H1 (cell line): ENCODE measurements around the gene CHST1. TPM values are rescaled to one million over a fixed set of nuclear protein-coding genes. Genes with fewer than 3 reads are reported as not detected.

Source experiments
- CTCF ChIA-PET: fragments of 300-600 bp; sonication (Branson Sonifier 250); formaldehyde crosslinking; loops from one replicate; lab custom pipeline; 2021; ENCODE audit not compliant: partially characterized antibody; lab: Charles Lee
- POLR2A ChIA-PET: fragments of 300-600 bp; sonication (Branson Sonifier 250); formaldehyde crosslinking; loops from one replicate; lab custom pipeline; 2021; ENCODE audit warnings: inconsistent platforms; ENCODE audit not compliant: partially characterized antibody; lab: Charles Lee
- DNase-seq, 2 experiments: peaks; one replicate each; pipeline versions ENCODE4 v3.0.0 to v3.0.0-alpha.2; 2010 to 2022; ENCODE audit warnings: low spot score in 2 of 2, low read depth in 1 of 2, mixed read lengths in 1 of 2
- FAIRE-seq: peaks from 2 replicates; lab custom pipeline; 2011; peaks lifted over from hg19 to GRCh38; lab: Jason Lieb, UNC
- H2AFZ ChIP-seq: 2 replicates; pipeline ENCODE4 v1.8.1; 2012; ENCODE audit warnings: low read length, inconsistent platforms
- H2AK5ac ChIP-seq: 2 replicates; pipeline ENCODE4 v1.6.1; 2013; ENCODE audit warnings: low read depth, low read length
- H2BK120ac ChIP-seq: replicated peaks from 2 replicates; pipeline ENCODE3; 2013; ENCODE audit warnings: low read depth, low read length, inconsistent platforms
- H2BK12ac ChIP-seq: 2 replicates; pipeline ENCODE4 v1.6.1; 2013; ENCODE audit warnings: low read depth, low read length
- H2BK15ac ChIP-seq: 2 replicates; pipeline ENCODE4 v1.6.1; 2013; ENCODE audit warnings: low read length
- H2BK20ac ChIP-seq: 2 replicates; pipeline ENCODE4 v1.6.1; 2013; ENCODE audit warnings: low read length
- H2BK5ac ChIP-seq: 2 replicates; pipeline ENCODE4 v1.6.1; 2013; ENCODE audit warnings: low read depth, low read length
- H3K14ac ChIP-seq: 2 replicates; pipeline ENCODE4 v1.6.1; 2013; ENCODE audit warnings: inconsistent platforms; ENCODE audit not compliant: insufficient read length
- H3K18ac ChIP-seq: 2 replicates; pipeline ENCODE4 v1.6.1; 2013; ENCODE audit warnings: low read length; ENCODE audit errors: extremely low read depth
- H3K23ac ChIP-seq: 2 replicates; pipeline ENCODE4 v1.6.1; 2013; ENCODE audit warnings: inconsistent platforms; ENCODE audit not compliant: insufficient read length
- H3K23me2 ChIP-seq: 2 replicates; pipeline ENCODE4 v1.6.1; 2013; ENCODE audit warnings: low read depth, low read length
- H3K27ac ChIP-seq: 2 replicates; pipeline ENCODE4 v1.6.1; 2011; ENCODE audit warnings: low read depth, low read length, inconsistent platforms
- H3K27me3 ChIP-seq, 4 experiments: replicated peaks in 1 of 4; 1 replicate in 1 of 4; 2 replicates in 3 of 4; pipeline versions ENCODE4 v1.6.1 to v1.8.1; 2011 to 2013; ENCODE audit warnings: low read length in 3 of 4, mild to moderate bottlenecking in 3 of 4, inconsistent platforms in 2 of 4, mixed read lengths in 2 of 4, moderate library complexity in 1 of 4; ENCODE audit not compliant: control insufficient read depth in 3 of 4, insufficient read depth in 3 of 4; ENCODE audit errors: extremely low read depth in 1 of 4
- H3K36me3 ChIP-seq, 4 experiments: 2 replicates each; pipeline versions ENCODE4 v1.6.1 to v1.8.1; 2011 to 2013; ENCODE audit warnings: mild to moderate bottlenecking in 4 of 4, low read length in 3 of 4, moderate library complexity in 2 of 4, control low read depth in 1 of 4, inconsistent platforms in 1 of 4; ENCODE audit not compliant: insufficient read depth in 4 of 4, control insufficient read depth in 2 of 4
- H3K4ac ChIP-seq: replicated peaks from 2 replicates; pipeline ENCODE3; 2013; ENCODE audit warnings: low read length, low read depth, mixed read lengths, inconsistent platforms; ENCODE audit not compliant: insufficient read length
- H3K4me1 ChIP-seq, 4 experiments: replicated peaks in 1 of 4; 1 replicate in 1 of 4; 2 replicates in 3 of 4; pipeline versions ENCODE4 v1.6.1 to v1.8.1; 2011 to 2013; ENCODE audit warnings: low read length in 3 of 4, inconsistent platforms in 2 of 4, mixed read lengths in 1 of 4; ENCODE audit not compliant: insufficient read depth in 4 of 4, control insufficient read depth in 3 of 4
- H3K4me2 ChIP-seq, 2 experiments: 2 replicates each; pipeline versions ENCODE4 v1.6.1 to v1.8.1; 2011 to 2013; ENCODE audit warnings: low read depth in 2 of 2, low read length in 2 of 2, control low read depth in 1 of 2, inconsistent platforms in 1 of 2, mild to moderate bottlenecking in 1 of 2; ENCODE audit not compliant: insufficient read depth in 1 of 2
- H3K4me3 ChIP-seq, 4 experiments: fragments of 200-600, 300-600 bp in 1 of 4; sonication (generic), shearing (Covaris generic), sonication (Bioruptor Twin) in 1 of 4; 2 replicates each; pipeline versions ENCODE4 v1.5.1 to v1.8.1; 2011 to 2016; ENCODE audit warnings: low read length in 4 of 4, low read depth in 3 of 4, control low read depth in 2 of 4, inconsistent platforms in 2 of 4, mild to moderate bottlenecking in 2 of 4, mixed read lengths in 1 of 4, moderate library complexity in 1 of 4; ENCODE audit not compliant: insufficient read depth in 2 of 4; ENCODE audit errors: extremely low read depth in 1 of 4
- H3K56ac ChIP-seq: replicated peaks from 2 replicates; pipeline ENCODE3; 2013; ENCODE audit warnings: low read depth, mild to moderate bottlenecking, mixed read lengths, low read length, inconsistent platforms; ENCODE audit not compliant: insufficient read length
- H3K79me1 ChIP-seq: 2 replicates; pipeline ENCODE4 v1.6.1; 2013; ENCODE audit warnings: low read depth, low read length, control low read depth
- H3K79me2 ChIP-seq, 2 experiments: 2 replicates each; pipeline versions ENCODE4 v1.6.1 to v1.8.1; 2012 to 2013; ENCODE audit warnings: low read length in 2 of 2, mild to moderate bottlenecking in 2 of 2, inconsistent platforms in 1 of 2; ENCODE audit not compliant: insufficient read depth in 2 of 2, control insufficient read depth in 1 of 2
- H3K9ac ChIP-seq, 4 experiments: replicated peaks in 1 of 4; 1 replicate in 1 of 4; 2 replicates in 3 of 4; pipeline versions ENCODE4 v1.6.1 to v1.8.1; 2011 to 2013; ENCODE audit warnings: low read depth in 3 of 4, low read length in 3 of 4, control low read depth in 2 of 4, mild to moderate bottlenecking in 2 of 4, moderate library complexity in 2 of 4, inconsistent platforms in 1 of 4; ENCODE audit errors: extremely low read depth in 1 of 4
- H3K9me3 ChIP-seq, 2 experiments: 2 replicates each; pipeline versions ENCODE4 v1.6.1 to v1.8.1; 2012 to 2013; ENCODE audit warnings: mild to moderate bottlenecking in 2 of 2, moderate library complexity in 2 of 2, control low read depth in 1 of 2, inconsistent platforms in 1 of 2, low read depth in 1 of 2, low read length in 1 of 2, mixed read lengths in 1 of 2; ENCODE audit not compliant: insufficient read depth in 2 of 2
- H4K20me1 ChIP-seq, 2 experiments: replicated peaks in 1 of 2; 2 replicates each; pipeline versions ENCODE3 to v1.8.1; 2011 to 2013; ENCODE audit warnings: inconsistent platforms in 2 of 2, low read length in 2 of 2, mild to moderate bottlenecking in 1 of 2; ENCODE audit not compliant: insufficient read depth in 2 of 2, control insufficient read depth in 1 of 2
- H4K5ac ChIP-seq: 2 replicates; pipeline ENCODE4 v1.6.1; 2013; ENCODE audit warnings: low read length, low read depth, mixed read lengths, inconsistent platforms; ENCODE audit not compliant: insufficient read length
- H4K8ac ChIP-seq: 2 replicates; pipeline ENCODE4 v1.8.0; 2013; ENCODE audit warnings: mild to moderate bottlenecking, moderate library complexity, low read length, inconsistent platforms; ENCODE audit not compliant: insufficient read depth; ENCODE audit errors: extremely low read depth
- H4K91ac ChIP-seq: replicated peaks from 2 replicates; pipeline ENCODE3; 2013; ENCODE audit warnings: low read length, mixed read lengths, inconsistent platforms; ENCODE audit not compliant: insufficient read length
- WGBS, 2 experiments: shearing (Covaris generic) in 1 of 2; methylation state at CpG; one replicate each; pipeline versions ENCODE4 v1.1.6 to v1.1.7; 2013 to 2015; ENCODE audit warnings: low lambda C conversion rate in 2 of 2, mixed read lengths in 2 of 2, inconsistent platforms in 1 of 2, low coverage in 1 of 2, missing lambda C conversion rate in 1 of 2; ENCODE audit not compliant: insufficient replicate concordance in 2 of 2, insufficient coverage in 1 of 2, insufficient read length in 1 of 2; ENCODE audit errors: extremely low coverage in 1 of 2, missing lambda C conversion rate in 1 of 2; 5-methylcytosine and 5-hydroxymethylcytosine counted together
- polyA plus RNA-seq, 7 experiments: library from polyadenylated mRNA; depleted of rRNA in 3 of 7; stranded (reverse) in 5 of 7; unstranded in 2 of 7; fragments of >200 nt in 5 of 7; fragments of 200-250 nt in 2 of 7; gene quantifications; 1 replicate in 5 of 7; 2 replicates in 1 of 7; 4 replicates in 1 of 7; pipeline versions ENCODE4 v1.2.1 to v1.2.3, GENCODE V29; 2011 to 2013; ENCODE audit warnings: missing spikeins in 2 of 7, mixed read lengths in 2 of 7
- total RNA-seq: library from RNA; stranded (reverse); fragmentation: NEBNext Ultra II Directional; extraction: Animal tissue kit (Norgen Biotek cat#: 25700); gene quantifications from 2 replicates; pipeline ENCODE4 v1.2.1, GENCODE V29; 2021

The CHST1 gene
- total and polyA plus RNA-seq, 2 of the 8 experiments (the other 6 are each of a cell fraction or from before 2014, with no cell fraction given), result 1.6 to 3.8 TPM

DNA sequence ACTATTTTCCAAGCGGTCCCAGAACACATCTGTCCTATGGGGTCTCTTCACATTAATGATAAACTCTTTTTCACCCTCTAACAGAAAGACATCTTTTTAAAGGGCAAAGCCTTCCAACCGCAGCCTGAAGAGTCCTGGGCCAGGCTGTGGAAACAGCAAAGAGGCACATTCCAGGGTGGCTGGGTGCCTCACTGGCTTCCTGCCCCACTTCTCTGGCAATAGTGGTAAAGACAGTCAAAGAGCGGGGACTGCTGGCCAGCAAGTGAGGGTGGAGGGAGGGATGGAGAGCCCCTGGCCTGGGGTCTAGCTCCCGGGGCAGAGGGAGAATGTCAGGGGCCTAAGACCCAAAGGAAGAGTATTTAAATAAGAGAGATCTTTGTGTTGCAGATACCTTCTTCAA lies 10.2 kb upstream of the CHST1 start:
- FAIRE-seq, result no peak
- H2AFZ ChIP-seq, result no peak overlapping the region
- ChIA-PET CTCF (interaction anchor here (0.7 to 2.8 kb wide), 3 partner anchors 91 to 191 kb away, joined by 3 to 23 read pairs (median 3); no protein-coding TSS in a partner anchor), POLR2A (no interaction called here)
- no peaks in the 10 kb centered on the region for H3K79me1 ChIP-seq
- no peak overlapping the region for H4K5ac ChIP-seq
- no peak overlapping the region for H3K4ac ChIP-seq
- peaks cover 0 to 7% (median 2%) of the 10 kb centered on the region in 4 experiments; a peak in 3 of 7 replicates for H3K4me1 ChIP-seq
- H3K9ac ChIP-seq, result no peak overlapping the region
- no peak overlapping the region for H2BK20ac ChIP-seq
- H2BK5ac ChIP-seq, result no peak overlapping the region
- H3K27me3 ChIP-seq, result no peaks in the 10 kb centered on the region; a peak in 1 of 7 replicates
- H4K8ac ChIP-seq, result no peak overlapping the region
- WGBS, 2 experiments, result 85% methylated on average over 4 of the region's 4 CpGs; no CpG with 5 or more reads in 1 of the 2 experiments
- no peaks in the 10 kb centered on the region for H4K20me1 ChIP-seq
- no peaks in the 10 kb centered on the region for H3K79me2 ChIP-seq
- no peak overlapping the region for H2BK120ac ChIP-seq
- no peak overlapping the region for H3K4me2 ChIP-seq
- H3K14ac ChIP-seq, result no peak overlapping the region
- no peak overlapping the region for H3K23ac ChIP-seq
- no peak overlapping the region for H2AK5ac ChIP-seq
- no peak for DNase-seq
- no peak overlapping the region for H2BK12ac ChIP-seq
- no peak overlapping the region for H3K4me3 ChIP-seq
- no peaks in the 10 kb centered on the region for H3K23me2 ChIP-seq
- H3K36me3 ChIP-seq, result no peaks in the 10 kb centered on the region
- no peak overlapping the region for H4K91ac ChIP-seq
- H3K9me3 ChIP-seq, result no peaks in the 10 kb centered on the region
- H2BK15ac ChIP-seq, result no peak overlapping the region
- H3K27ac ChIP-seq, result no peak overlapping the region
- no peak overlapping the region for H3K56ac ChIP-seq
- H3K18ac ChIP-seq, result no peak overlapping the region
